ENCODE data around the gene OTOS. TPM values are rescaled to one million over a fixed set of nuclear protein-coding genes. Genes with fewer than 3 reads are reported as not detected.
A peak's percentile ranks its signal among the peaks of the same experiment; 100 is the strongest.

The OTOS gene
- total and polyA plus RNA-seq, 4 donors: not detected

DNA sequence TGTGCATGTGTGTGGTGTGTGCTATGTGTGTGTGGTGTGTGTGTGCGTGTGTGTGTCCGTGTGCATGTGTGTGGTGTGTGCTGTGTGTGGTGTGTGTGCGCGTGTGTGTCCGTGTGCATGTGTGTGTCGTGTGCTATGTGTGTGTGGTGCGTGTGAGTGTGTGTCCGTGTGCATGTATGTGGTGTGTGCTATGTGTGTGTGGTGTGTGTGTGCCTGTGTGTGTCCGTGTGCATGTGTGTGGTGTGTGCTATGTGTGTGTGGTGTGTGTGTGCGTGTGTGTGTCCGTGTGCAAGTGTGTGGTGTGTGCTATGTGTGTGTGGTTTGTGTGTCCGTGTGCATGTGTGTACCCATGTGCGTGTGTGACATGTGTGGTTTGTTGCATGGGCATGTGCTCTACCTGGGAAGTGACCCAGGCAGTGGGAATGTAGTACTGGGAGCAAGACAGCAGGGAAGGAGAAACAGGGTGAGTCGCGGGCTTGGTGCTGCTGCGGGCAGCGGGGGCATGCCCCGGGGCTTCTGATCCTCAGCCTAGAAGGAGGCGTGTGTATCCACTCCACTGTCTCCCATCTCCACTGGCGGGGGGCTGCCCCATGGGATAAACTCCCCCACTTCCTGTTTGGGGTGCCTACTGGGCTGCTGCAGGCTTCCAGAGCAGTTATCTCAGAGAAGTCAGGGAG, 7.6 kb upstream of the OTOS start:
- Histone ChIP-seq H3K4me3 (ENCODE audit: low read length in 2 of 2) (no peak overlapping the region), H3K9me3 (ENCODE audit: control insufficient read depth, low read length) (no peaks in the 10 kb centered on the region), H3K36me3 (ENCODE audit: control insufficient read depth in 1 of 2, insufficient read depth in 2 of 2, low read length in 1 of 2) (no peaks in the 10 kb centered on the region), H3K4me1 (ENCODE audit: control insufficient read depth in 1 of 2, insufficient read depth in 2 of 2, low read length in 2 of 2) (no peaks in the 10 kb centered on the region), H3K27me3 (ENCODE audit: control insufficient read depth in 1 of 2, insufficient read depth in 2 of 2, low read length in 1 of 2) (no peaks in the 10 kb centered on the region), H3K27ac (ENCODE audit: low read depth in 1 of 2, low read length in 2 of 2) (no peak overlapping the region)
- 83 to 86% methylated on average over 20 of the region's 20 CpGs for WGBS, 2 donors
- no peak for ATAC-seq (ENCODE audit: low FRiP score)
- intact Hi-C loops (cut with DNase I): no loop called here
- DNase-seq: no peak

DNA sequence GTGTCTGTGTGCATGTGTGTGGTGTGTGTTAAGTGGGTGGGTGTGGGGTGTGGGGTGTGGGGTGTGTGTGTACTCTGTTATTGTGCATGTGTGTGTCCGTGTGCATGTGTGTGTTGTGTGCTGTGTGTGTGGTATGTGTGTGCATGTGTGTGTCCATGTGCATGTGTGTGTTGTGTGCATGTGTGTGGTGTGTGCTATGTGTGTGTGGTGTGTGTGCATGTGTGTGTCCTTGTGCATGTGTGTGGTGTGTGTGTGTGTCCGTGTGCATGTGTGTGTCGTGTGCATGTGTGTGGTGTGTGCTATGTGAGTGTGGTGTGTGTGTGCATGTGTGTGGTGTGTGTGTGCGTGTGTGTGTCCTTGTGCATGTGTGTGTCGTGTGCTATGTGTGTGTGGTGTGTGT, 6.9 kb upstream of the OTOS start:
- intact Hi-C loops (cut with DNase I): no loop called here
- H3K27me3 ChIP-seq (ENCODE audit: control insufficient read depth in 1 of 2, insufficient read depth in 2 of 2, low read length in 1 of 2): no peaks in the 10 kb centered on the region
- DNase-seq (no peak), ATAC-seq (ENCODE audit: low FRiP score) (no peak)
- H3K27ac ChIP-seq (ENCODE audit: low read depth in 1 of 2, low read length in 2 of 2): no peak overlapping the region
- no peaks in the 10 kb centered on the region for H3K9me3 ChIP-seq (ENCODE audit: control insufficient read depth, low read length)
- WGBS, 2 donors: 85 to 88% methylated on average over 3 to 5 of the region's 5 CpGs
- no peaks in the 10 kb centered on the region for H3K4me1 ChIP-seq (ENCODE audit: control insufficient read depth in 1 of 2, insufficient read depth in 2 of 2, low read length in 2 of 2)
- no peak overlapping the region for H3K4me3 ChIP-seq (ENCODE audit: low read length in 2 of 2)
- no peaks in the 10 kb centered on the region for H3K36me3 ChIP-seq (ENCODE audit: control insufficient read depth in 1 of 2, insufficient read depth in 2 of 2, low read length in 1 of 2)

DNA sequence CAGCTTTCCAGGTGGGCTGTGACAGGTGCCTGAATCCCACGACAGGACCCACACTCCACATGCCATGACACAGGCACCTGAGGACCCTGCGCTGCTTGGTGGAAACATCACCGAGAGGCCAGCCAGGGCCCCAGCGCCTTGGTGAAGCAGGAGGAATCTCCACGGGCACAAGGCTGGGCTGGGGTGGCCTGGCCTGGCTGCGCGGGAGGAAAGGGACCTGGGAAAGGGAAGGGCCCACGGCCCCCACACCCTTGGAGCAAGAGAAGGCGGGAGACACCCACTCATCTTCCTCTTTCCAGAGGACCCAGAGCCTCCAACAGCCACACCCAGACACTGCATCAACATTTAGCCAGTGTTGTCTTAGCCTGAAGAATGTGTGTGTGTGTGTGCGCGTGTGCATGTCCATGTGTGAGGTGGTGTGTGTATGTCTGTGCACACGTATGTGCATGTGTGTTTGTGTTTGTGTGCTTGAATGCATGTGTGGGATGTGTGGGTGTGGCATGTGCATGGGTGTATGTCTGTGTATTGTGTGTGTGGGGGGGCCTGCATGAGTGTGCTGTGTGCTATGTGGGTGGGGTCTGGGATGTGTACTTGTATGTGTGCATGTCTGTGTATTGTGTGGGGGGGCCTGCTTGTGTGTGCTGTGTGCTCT, 6.3 kb upstream of the OTOS start:
- peak in 1 of 2 donors; percentile 26 for DNase-seq
- Histone ChIP-seq H3K9me3 (ENCODE audit: control insufficient read depth, low read length) (no peaks in the 10 kb centered on the region), H3K36me3 (ENCODE audit: control insufficient read depth in 1 of 2, insufficient read depth in 2 of 2, low read length in 1 of 2) (no peaks in the 10 kb centered on the region), H3K4me1 (ENCODE audit: control insufficient read depth in 1 of 2, insufficient read depth in 2 of 2, low read length in 2 of 2) (no peaks in the 10 kb centered on the region), H3K4me3 (ENCODE audit: low read length in 2 of 2) (no peak overlapping the region), H3K27ac (ENCODE audit: low read depth in 1 of 2, low read length in 2 of 2) (no peak overlapping the region), H3K27me3 (ENCODE audit: control insufficient read depth in 1 of 2, insufficient read depth in 2 of 2, low read length in 1 of 2) (no peaks in the 10 kb centered on the region)
- no peak for ATAC-seq (ENCODE audit: low FRiP score)
- intact Hi-C loops (cut with DNase I): no loop called here
- 70 to 76% methylated on average over 12 of the region's 12 CpGs for WGBS, 2 donors

DNA sequence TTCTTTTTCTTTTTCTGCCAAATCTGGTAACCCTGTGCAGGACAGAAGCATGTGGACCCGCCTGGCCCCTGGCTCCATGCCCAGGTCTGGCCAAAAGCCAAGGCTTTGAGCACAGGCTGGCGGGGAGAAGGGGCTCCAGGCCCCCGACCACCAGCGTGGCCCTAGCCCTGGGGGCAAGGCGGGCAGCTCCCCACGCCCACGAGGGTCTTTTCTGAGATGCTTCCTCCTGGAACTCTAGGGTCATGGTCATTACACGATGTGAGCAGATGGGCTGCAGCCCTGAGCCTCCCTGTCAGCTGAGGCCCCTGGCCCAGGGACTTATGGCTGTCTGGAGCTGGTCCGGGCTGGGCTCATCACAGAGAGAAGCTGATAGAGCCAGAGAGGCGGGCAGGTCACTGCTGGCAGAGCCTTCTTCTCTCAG, 5.7 kb upstream of the OTOS start:
- Histone ChIP-seq H3K9me3 (ENCODE audit: control insufficient read depth, low read length) (no peaks in the 10 kb centered on the region), H3K4me3 (ENCODE audit: low read length in 2 of 2) (no peak overlapping the region), H3K27ac (ENCODE audit: low read depth in 1 of 2, low read length in 2 of 2) (no peak overlapping the region), H3K27me3 (ENCODE audit: control insufficient read depth in 1 of 2, insufficient read depth in 2 of 2, low read length in 1 of 2) (no peaks in the 10 kb centered on the region), H3K4me1 (ENCODE audit: control insufficient read depth in 1 of 2, insufficient read depth in 2 of 2, low read length in 2 of 2) (no peaks in the 10 kb centered on the region), H3K36me3 (ENCODE audit: control insufficient read depth in 1 of 2, insufficient read depth in 2 of 2, low read length in 1 of 2) (no peaks in the 10 kb centered on the region)
- WGBS, 2 donors: 23 to 26% methylated on average over 9 to 10 of the region's 10 CpGs
- peak in 1 of 2 donors; percentile 25 for DNase-seq
- intact Hi-C loops (cut with DNase I): no loop called here
- no peak for ATAC-seq (ENCODE audit: low FRiP score)

DNA sequence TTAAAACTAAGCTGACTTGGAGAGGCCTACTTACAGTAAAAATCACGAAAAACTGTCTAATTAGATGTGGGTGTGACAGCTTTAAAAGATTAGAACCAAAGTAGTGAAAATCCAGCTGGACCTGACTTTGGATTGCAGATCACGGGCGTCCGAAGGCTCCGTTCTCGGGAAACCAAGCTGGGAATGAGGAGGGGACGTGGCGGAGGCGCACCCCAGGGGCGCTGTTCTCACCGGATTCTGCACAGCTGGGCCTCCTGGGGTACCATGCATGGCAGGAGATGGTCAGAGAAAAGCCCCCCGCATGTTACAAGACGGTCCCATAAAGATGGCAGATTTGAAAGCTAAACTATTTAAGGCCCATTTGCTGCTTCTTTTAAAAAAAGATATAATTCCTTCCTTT, 5.0 kb upstream of the OTOS start:
- H3K27me3 ChIP-seq (ENCODE audit: control insufficient read depth in 1 of 2, insufficient read depth in 2 of 2, low read length in 1 of 2): no peaks in the 10 kb centered on the region
- 82 to 83% methylated on average over 13 of the region's 13 CpGs for WGBS, 2 donors

DNA sequence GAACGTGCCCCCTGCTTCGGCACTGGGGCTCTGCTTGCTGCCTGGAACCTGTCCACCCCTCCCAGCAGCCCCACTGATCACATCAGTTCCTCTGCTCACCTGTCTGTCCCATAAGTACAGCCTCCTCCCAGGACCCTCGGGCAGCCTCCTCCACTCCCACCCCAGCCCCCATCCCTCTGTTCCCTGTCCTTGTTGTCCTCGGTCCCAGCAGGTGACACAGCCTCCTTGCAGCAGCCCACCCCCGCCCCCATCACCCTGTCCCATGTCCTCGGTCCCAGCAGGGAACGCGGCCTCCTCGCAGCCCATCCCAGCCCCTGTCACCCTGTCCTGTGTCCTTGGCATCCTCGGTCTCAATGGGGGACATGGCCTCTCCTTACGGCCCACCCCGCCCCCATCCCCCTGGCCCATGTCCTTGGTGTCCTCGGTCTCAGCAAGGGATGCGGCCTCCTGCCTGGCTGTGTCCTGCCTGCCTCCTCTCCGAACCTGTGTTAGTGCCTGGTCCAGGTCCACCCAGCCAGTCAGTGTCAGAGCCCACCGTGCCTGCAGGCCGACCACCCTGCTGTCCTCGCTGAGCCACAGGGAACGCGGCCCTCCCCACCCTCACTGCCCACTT, 4.3 kb upstream of the OTOS start:
- no peak overlapping the region for H3K27ac ChIP-seq (ENCODE audit: low read depth in 1 of 2, low read length in 2 of 2)
- H3K4me3 ChIP-seq (ENCODE audit: low read length in 2 of 2): no peak overlapping the region
- peak; percentile 36 to 71 for DNase-seq
- 81 to 85% methylated on average over 20 of the region's 20 CpGs for WGBS, 2 donors
- no peaks in the 10 kb centered on the region for H3K27me3 ChIP-seq (ENCODE audit: control insufficient read depth in 1 of 2, insufficient read depth in 2 of 2, low read length in 1 of 2)
- H3K36me3 ChIP-seq (ENCODE audit: control insufficient read depth in 1 of 2, insufficient read depth in 2 of 2, low read length in 1 of 2): no peaks in the 10 kb centered on the region
- ATAC-seq (ENCODE audit: low FRiP score): no peak
- intact Hi-C loops (cut with DNase I): loop anchor here in 1 of 2 donors (2.0 kb wide), 1 partner anchor 84 kb away; no protein-coding TSS in a partner anchor
- no peaks in the 10 kb centered on the region for H3K4me1 ChIP-seq (ENCODE audit: control insufficient read depth in 1 of 2, insufficient read depth in 2 of 2, low read length in 2 of 2)
- H3K9me3 ChIP-seq (ENCODE audit: control insufficient read depth, low read length): no peaks in the 10 kb centered on the region

More for the DNA sequence above, 5.0 kb upstream of the OTOS start:
- Histone ChIP-seq H3K27ac (ENCODE audit: low read depth in 1 of 2, low read length in 2 of 2) (no peak overlapping the region), H3K9me3 (ENCODE audit: control insufficient read depth, low read length) (no peaks in the 10 kb centered on the region), H3K4me1 (ENCODE audit: control insufficient read depth in 1 of 2, insufficient read depth in 2 of 2, low read length in 2 of 2) (no peaks in the 10 kb centered on the region), H3K36me3 (ENCODE audit: control insufficient read depth in 1 of 2, insufficient read depth in 2 of 2, low read length in 1 of 2) (no peaks in the 10 kb centered on the region), H3K4me3 (ENCODE audit: low read length in 2 of 2) (no peak overlapping the region)
- intact Hi-C loops (cut with DNase I): loop anchor here in 1 of 2 donors (2.0 kb wide), 1 partner anchor 85 kb away; no protein-coding TSS in a partner anchor
- no peak for ATAC-seq (ENCODE audit: low FRiP score)
- DNase-seq: peak in 1 of 2 donors; percentile 3

DNA sequence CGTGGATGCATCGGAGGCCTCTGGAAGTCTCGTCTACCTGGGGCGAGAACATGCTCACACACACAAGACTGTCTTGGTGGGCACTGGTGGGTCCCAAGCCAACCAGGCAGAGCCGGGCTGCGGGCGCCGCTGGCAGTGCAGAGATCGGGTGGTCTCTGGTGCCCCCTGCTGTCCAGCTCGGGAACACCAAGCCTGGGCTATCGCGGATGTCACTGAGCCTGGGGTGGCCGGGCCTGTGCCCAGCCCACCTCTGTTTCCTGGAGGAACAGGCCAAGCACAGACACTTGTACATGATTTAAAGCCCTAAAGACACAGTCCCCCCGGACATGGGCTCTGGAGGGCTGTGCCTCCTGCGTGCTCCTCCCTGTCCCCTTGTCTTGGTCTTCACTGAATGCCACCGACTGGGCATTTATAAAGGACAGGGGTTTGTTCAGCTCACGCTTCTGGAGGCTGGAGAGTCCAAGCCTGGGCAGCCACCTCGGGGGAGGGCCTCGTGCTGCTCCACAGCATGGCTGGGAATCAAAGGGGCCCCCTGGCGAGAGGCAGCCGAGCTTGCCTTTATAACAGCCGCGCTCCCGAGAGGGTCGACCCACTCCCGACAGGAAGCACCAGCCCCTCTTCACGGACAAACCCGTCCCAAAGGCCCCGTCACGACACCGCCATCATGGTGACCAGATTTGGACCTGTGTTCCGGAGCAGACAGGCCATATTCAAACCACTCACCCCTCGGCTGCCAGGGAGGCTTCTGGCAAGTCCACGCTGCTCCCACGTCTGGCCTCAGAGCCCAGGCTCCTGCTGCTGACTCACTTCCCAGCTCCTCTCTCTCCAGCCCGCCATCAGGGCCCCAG, 3.6 kb upstream of the OTOS start:
- DNase-seq (peak; percentile 78 to 92), ATAC-seq (ENCODE audit: low FRiP score) (peak; percentile 83)
- Histone ChIP-seq H3K9me3 (ENCODE audit: control insufficient read depth, low read length) (no peaks in the 10 kb centered on the region), H3K27me3 (ENCODE audit: control insufficient read depth in 1 of 2, insufficient read depth in 2 of 2, low read length in 1 of 2) (no peaks in the 10 kb centered on the region), H3K36me3 (ENCODE audit: control insufficient read depth in 1 of 2, insufficient read depth in 2 of 2, low read length in 1 of 2) (no peaks in the 10 kb centered on the region), H3K27ac (ENCODE audit: low read depth in 1 of 2, low read length in 2 of 2) (no peak overlapping the region), H3K4me3 (ENCODE audit: low read length in 2 of 2) (no peak overlapping the region), H3K4me1 (ENCODE audit: control insufficient read depth in 1 of 2, insufficient read depth in 2 of 2, low read length in 2 of 2) (no peaks in the 10 kb centered on the region)
- intact Hi-C loops (cut with DNase I): loop anchor here (2.0 kb wide), 1 partner anchor 83 kb away; no protein-coding TSS in a partner anchor
- WGBS, 2 donors: 36 to 38% methylated on average over 36 of the region's 36 CpGs

DNA sequence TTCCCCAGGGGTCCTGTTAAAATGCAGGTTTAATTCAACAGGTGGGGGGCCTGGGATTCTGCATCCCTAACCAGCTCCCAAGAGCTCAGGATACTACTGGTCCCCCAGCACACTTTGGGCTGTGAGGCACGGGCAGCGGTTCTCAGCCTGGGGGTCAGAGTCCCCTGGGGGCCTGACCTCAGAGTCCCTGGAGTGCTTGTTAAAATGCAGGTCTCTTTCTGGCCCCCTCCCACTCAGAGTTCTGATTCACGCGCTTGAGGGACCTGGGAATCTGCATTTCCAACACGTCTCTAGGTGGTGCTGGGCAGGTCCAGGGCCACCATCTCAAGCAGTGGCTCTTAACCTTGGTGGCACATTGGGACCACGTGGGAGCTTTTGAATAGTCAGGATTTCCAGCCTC, 2.8 kb upstream of the OTOS start:
- ATAC-seq (ENCODE audit: low FRiP score): no peak
- 65 to 70% methylated on average over 6 of the region's 6 CpGs for WGBS, 2 donors

More for the DNA sequence above, 2.8 kb upstream of the OTOS start:
- intact Hi-C loops (cut with DNase I): loop anchor here in 1 of 2 donors (2.0 kb wide), 1 partner anchor 82 kb away; no protein-coding TSS in a partner anchor
- Histone ChIP-seq H3K27ac (ENCODE audit: low read depth in 1 of 2, low read length in 2 of 2) (no peak overlapping the region), H3K27me3 (ENCODE audit: control insufficient read depth in 1 of 2, insufficient read depth in 2 of 2, low read length in 1 of 2) (no peaks in the 10 kb centered on the region), H3K4me1 (ENCODE audit: control insufficient read depth in 1 of 2, insufficient read depth in 2 of 2, low read length in 2 of 2) (no peaks in the 10 kb centered on the region), H3K4me3 (ENCODE audit: low read length in 2 of 2) (no peak overlapping the region), H3K36me3 (ENCODE audit: control insufficient read depth in 1 of 2, insufficient read depth in 2 of 2, low read length in 1 of 2) (no peaks in the 10 kb centered on the region), H3K9me3 (ENCODE audit: control insufficient read depth, low read length) (no peaks in the 10 kb centered on the region)
- peak; percentile 38 for DNase-seq

Data from aorta (tissue), 5 donors.